H1 (cell line): ENCODE results near the gene TOM1L2. TPM values are rescaled to one million over a fixed set of nuclear protein-coding genes. Genes with fewer than 3 reads are reported as not detected.
A peak's percentile ranks its signal among the peaks of the same experiment; 100 is the strongest.

Source experiments
- ASH2L ChIP-seq: fragments of 200-600, 300-600 bp; sonication (generic); IDR thresholded peaks from one replicate; pipeline ENCODE4 v1.7.1; 2017; ENCODE audit warnings: low read length
- BCL11A ChIP-seq, 2 experiments: IDR thresholded peaks; one replicate each; pipeline ENCODE4 v1.6.1; 2011; ENCODE audit warnings: low read depth in 2 of 2, low read length in 2 of 2, mild to moderate bottlenecking in 2 of 2
- CHD1 ChIP-seq: IDR thresholded peaks from 2 replicates; pipeline ENCODE4 v1.6.1; 2012; ENCODE audit warnings: low read depth, low read length, improper control_type of control experiment
- CREB1 ChIP-seq: IDR thresholded peaks from 2 replicates; pipeline ENCODE4 v1.6.1; 2012; ENCODE audit warnings: inconsistent platforms
- CTBP2 ChIP-seq: IDR thresholded peaks from 2 replicates; pipeline ENCODE4 v1.7.0; 2011; ENCODE audit warnings: borderline replicate concordance, mild to moderate bottlenecking, moderate library complexity, mixed read lengths, low read length; ENCODE audit not compliant: insufficient read depth, insufficient read length
- GABPA ChIP-seq: IDR thresholded peaks from 2 replicates; pipeline ENCODE4 v1.6.1; 2011; ENCODE audit warnings: mild to moderate bottlenecking, low read length, moderate library complexity, borderline replicate concordance; ENCODE audit not compliant: insufficient read depth
- JUND ChIP-seq: IDR thresholded peaks from 2 replicates; pipeline ENCODE4 v1.6.1; 2011; ENCODE audit warnings: mild to moderate bottlenecking, improper control_type of control experiment, low read length
- NRF1 ChIP-seq: IDR thresholded peaks from 2 replicates; pipeline ENCODE4 v1.6.1; 2011; ENCODE audit warnings: mild to moderate bottlenecking, low read depth, low read length, improper control_type of control experiment
- POLR2A ChIP-seq, 2 experiments: IDR thresholded peaks; 1 replicate in 1 of 2; 2 replicates in 1 of 2; pipeline ENCODE4 v1.6.1; 2011; ENCODE audit warnings: low read depth in 2 of 2, low read length in 2 of 2, mild to moderate bottlenecking in 2 of 2; ENCODE audit errors: control extremely low read depth in 1 of 2
- RAD21 ChIP-seq, 2 experiments: IDR thresholded peaks in 1 of 2; conservative IDR thresholded peaks in 1 of 2; 2 replicates each; pipeline ENCODE4 v1.6.1; 2011; ENCODE audit warnings: low read depth in 2 of 2, low read length in 2 of 2, improper control_type of control experiment in 1 of 2, inconsistent platforms in 1 of 2, mild to moderate bottlenecking in 1 of 2, moderate library complexity in 1 of 2
- SIRT6 ChIP-seq: IDR thresholded peaks from one replicate; pipeline ENCODE4 v1.7.1; 2012; ENCODE audit warnings: low read length, inconsistent platforms
- SIX5 ChIP-seq: IDR thresholded peaks from 2 replicates; pipeline ENCODE4 v1.6.1; 2011; ENCODE audit warnings: mild to moderate bottlenecking, low read depth, low read length
- SP4 ChIP-seq: IDR thresholded peaks from 2 replicates; pipeline ENCODE4 v1.6.1; 2012; ENCODE audit warnings: low read length, inconsistent platforms
- TBP ChIP-seq: IDR thresholded peaks from 2 replicates; pipeline ENCODE4 v1.6.1; 2011; ENCODE audit warnings: low read depth, low read length, improper control_type of control experiment
- YY1 ChIP-seq: IDR thresholded peaks from 2 replicates; pipeline ENCODE4 v1.6.1; 2011; ENCODE audit warnings: low read depth, mild to moderate bottlenecking, low read length
- ZNF274 ChIP-seq: IDR thresholded peaks from 2 replicates; pipeline ENCODE4 v1.7.0; 2012; ENCODE audit warnings: low read length, borderline replicate concordance; ENCODE audit errors: extremely low read depth
- polyA plus RNA-seq, 7 experiments: library from polyadenylated mRNA; depleted of rRNA in 3 of 7; stranded (reverse) in 5 of 7; unstranded in 2 of 7; fragments of >200 nt in 5 of 7; fragments of 200-250 nt in 2 of 7; gene quantifications; 1 replicate in 5 of 7; 2 replicates in 1 of 7; 4 replicates in 1 of 7; pipeline versions ENCODE4 v1.2.1 to v1.2.3, GENCODE V29; 2011 to 2013; ENCODE audit warnings: missing spikeins in 2 of 7, mixed read lengths in 2 of 7
- total RNA-seq: library from RNA; stranded (reverse); fragmentation: NEBNext Ultra II Directional; extraction: Animal tissue kit (Norgen Biotek cat#: 25700); gene quantifications from 2 replicates; pipeline ENCODE4 v1.2.1, GENCODE V29; 2021
- TF ChIP-seq, protein P1 (sequence below): IDR thresholded peaks from 2 replicates; pipeline ENCODE4 v1.6.1; 2011; ENCODE audit warnings: low read length, improper control_type of control experiment

The TOM1L2 gene
- total and polyA plus RNA-seq, 2 of the 8 experiments (the other 6 are each of a cell fraction or from before 2014, with no cell fraction given) = 2.0 to 3.4 TPM

DNA sequence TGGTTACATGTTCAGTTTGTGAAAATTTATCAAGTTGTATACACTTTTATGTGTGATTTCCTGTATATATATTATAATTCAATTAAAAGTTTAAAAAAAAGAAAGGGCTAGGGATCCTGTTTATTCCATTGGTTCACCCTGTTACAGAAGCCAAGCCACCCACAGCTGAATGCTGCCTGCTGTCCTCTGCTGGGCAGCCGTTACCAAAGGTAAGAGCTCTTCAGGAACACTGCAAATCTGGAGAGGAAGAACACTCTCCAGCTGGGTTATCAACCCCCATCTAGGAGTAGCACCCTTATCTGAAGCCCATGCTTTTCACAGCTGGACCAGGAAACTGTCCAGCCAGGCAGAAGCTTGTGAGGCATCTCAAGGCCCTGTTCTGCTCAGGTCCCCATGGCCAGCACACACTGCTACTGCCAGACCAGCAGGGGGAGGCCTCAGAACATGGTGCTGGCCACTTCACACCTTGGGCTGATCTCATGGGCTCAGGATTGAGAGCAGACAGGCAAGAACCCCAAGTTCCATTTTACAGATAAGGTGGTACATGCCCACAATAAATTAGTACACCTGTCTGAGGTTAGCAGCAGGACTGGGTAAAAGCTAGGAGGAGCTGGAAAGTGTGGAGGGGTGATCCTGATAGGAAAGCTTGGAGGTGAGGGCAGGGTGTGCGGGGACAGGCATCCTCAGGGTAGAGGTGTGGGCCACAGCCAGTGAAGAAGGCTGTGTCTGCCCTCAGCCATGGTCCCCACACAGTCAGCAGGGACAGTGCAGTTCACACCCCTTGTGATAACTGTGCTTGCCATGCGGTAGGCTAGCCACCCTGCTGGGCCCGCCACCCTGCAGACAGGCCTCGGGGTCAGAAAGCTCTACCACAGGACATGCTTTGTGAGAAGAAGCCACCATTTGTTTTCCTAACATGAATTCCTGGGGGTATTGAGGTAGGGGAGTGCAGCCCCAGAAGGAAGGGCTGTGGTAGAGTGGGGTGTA lies 81.1 kb downstream of the TOM1L2 start (continued):
- TF ChIP-seq GABPA (no peak), TBP (no peak), CHD1 (no peak), SP4 (no peak), YY1 (no peak), RAD21 (IDR thresholded peaks at IDR 0.05 in 1 of 2, conservative IDR thresholded peaks at IDR 0.05 in 1 of 2; ENCODE audit: low read depth in 2 of 2, low read length in 2 of 2) (peak; percentile 87 to 92), BCL11A (IDR thresholded peaks at IDR 0.05; ENCODE audit: low read depth in 2 of 2, low read length in 2 of 2) (no peak), SIRT6 (no peak), JUND (no peak), ASH2L (no peak), CREB1 (no peak), CTBP2 (no peak), NRF1 (no peak), POLR2A (IDR thresholded peaks at IDR 0.05; ENCODE audit: control extremely low read depth in 1 of 2, low read depth in 2 of 2, low read length in 2 of 2) (no peak), ZNF274 (no peak), SIX5 (no peak)
- TF ChIP-seq, protein P1, sequence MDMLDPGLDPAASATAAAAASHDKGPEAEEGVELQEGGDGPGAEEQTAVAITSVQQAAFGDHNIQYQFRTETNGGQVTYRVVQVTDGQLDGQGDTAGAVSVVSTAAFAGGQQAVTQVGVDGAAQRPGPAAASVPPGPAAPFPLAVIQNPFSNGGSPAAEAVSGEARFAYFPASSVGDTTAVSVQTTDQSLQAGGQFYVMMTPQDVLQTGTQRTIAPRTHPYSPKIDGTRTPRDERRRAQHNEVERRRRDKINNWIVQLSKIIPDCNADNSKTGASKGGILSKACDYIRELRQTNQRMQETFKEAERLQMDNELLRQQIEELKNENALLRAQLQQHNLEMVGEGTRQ = no peak
